HG02571 (cell line): ENCODE data around the gene HOXA3.

ENCODE experiments used
- ATAC-seq: cut with Tn5 transposase; IDR thresholded peaks from one replicate; pipeline ENCODE4 v1.9.1; 2021; ENCODE audit warnings: mild to moderate bottlenecking, moderate library complexity; ENCODE audit not compliant: unreplicated experiment

The HOXA3 gene

GRCh38 chr7:27189997-27190748 lies 37.8 kb upstream of the HOXA3 start:
- no peak for ATAC-seq

GRCh38 chr7:27189295-27189996 lies 37.1 kb upstream of the HOXA3 start:
- ATAC-seq = no peak

GRCh38 chr7:27188386-27189294 lies 36.3 kb upstream of the HOXA3 start:
- ATAC-seq = no peak

GRCh38 chr7:27187475-27188385 lies 35.3 kb upstream of the HOXA3 start:
- ATAC-seq = no peak

GRCh38 chr7:27186668-27187474 lies 34.5 kb upstream of the HOXA3 start:
- no peak for ATAC-seq

- no peak for ATAC-seq
These were observed 33.7 kb upstream of the HOXA3 start for GRCh38 chr7:27185854-27186667.

GRCh38 chr7:27185013-27185853 lies 32.9 kb upstream of the HOXA3 start, which contains the start of gene HOXA11:
Gene HOXA11, minus strand, starts transcription at chr7:27185232. Its CDS starts 88 bp downstream, at chr7:27185144.
- no peak for ATAC-seq

GRCh38 chr7:27184337-27185012 lies 32.1 kb upstream of the HOXA3 start:
- no peak for ATAC-seq

GRCh38 chr7:27183682-27184336 lies 31.4 kb upstream of the HOXA3 start:
- ATAC-seq = no peak

- no peak for ATAC-seq
These were observed 30.7 kb upstream of the HOXA3 start for GRCh38 chr7:27182861-27183681.

- ATAC-seq = no peak
These were observed 30.0 kb upstream of the HOXA3 start for GRCh38 chr7:27182285-27182841.

- no peak for ATAC-seq
These were observed 29.5 kb upstream of the HOXA3 start for GRCh38 chr7:27181795-27182275.

- ATAC-seq = no peak
These were observed 28.3 kb upstream of the HOXA3 start for GRCh38 chr7:27180431-27181420.
